HFFc6 (cell line): Measurements from ENCODE around the gene BLOC1S1. TPM values are rescaled to one million over a fixed set of nuclear protein-coding genes. Genes with fewer than 3 reads are reported as not detected.
"Not testable (repeated sequence)": the region's sequence is repeated elsewhere in the genome, so short reads cannot be mapped to it uniquely, and the experiment has no call there.

ENCODE experiments used
- DNase-seq: peaks from one replicate; pipeline ENCODE4 v3.0.0-alpha.2; 2018
- H3K27ac Mint-ChIP-seq: 2 replicates; pipeline ENCODE4 v1.8.0; 2020; ENCODE audit warnings: mild to moderate bottlenecking, mixed read lengths
- H3K27me3 Mint-ChIP-seq: 2 replicates; pipeline ENCODE4 v1.8.0; 2021; ENCODE audit warnings: mild to moderate bottlenecking, moderate library complexity, mixed read lengths; ENCODE audit not compliant: insufficient read depth
- H3K36me3 Mint-ChIP-seq: 2 replicates; pipeline ENCODE4 v1.8.0; 2021; ENCODE audit warnings: low read depth, mixed read lengths
- H3K4me1 Mint-ChIP-seq: 2 replicates; pipeline ENCODE4 v1.8.0; 2020; ENCODE audit warnings: low read depth, mixed read lengths
- H3K4me3 Mint-ChIP-seq: 2 replicates; pipeline ENCODE4 v1.8.0; 2020; ENCODE audit warnings: mild to moderate bottlenecking, moderate library complexity, mixed read lengths
- H3K9me3 Mint-ChIP-seq: 2 replicates; pipeline ENCODE4 v1.8.0; 2020; ENCODE audit warnings: mild to moderate bottlenecking, mixed read lengths
- CTCF ChIP-seq: fragments of 200-600 bp; sonication (generic); IDR thresholded peaks from 2 replicates; pipeline ENCODE4 v1.5.0; 2021; ENCODE audit warnings: antibody characterized with exemption, mild to moderate bottlenecking
- total RNA-seq, 6 experiments: library from RNA; stranded (reverse); fragmentation: NEBNext Ultra II Directional; extraction: Animal tissue kit (Norgen Biotek cat#: 25700); gene quantifications; 2 replicates in 1 of 6; 3 replicates in 5 of 6; pipeline ENCODE4 v1.2.3, GENCODE V29; 2021

The BLOC1S1 gene
- total RNA-seq, 6 experiments from 2014 or later, result 87.4 to 113 (median 104) TPM

GRCh38 chr12:55746174-55746912 is 30.5 kb downstream of the BLOC1S1 start:
- peak overlapping the region; percentile 22 for H3K27ac Mint-ChIP-seq
- no peak for DNase-seq
- peak overlapping the region; percentile 24; the same call in 1 of the 2 replicates for H3K4me3 Mint-ChIP-seq
- TF ChIP-seq CTCF, result no peak
- H3K27me3 Mint-ChIP-seq, result no peaks in the 10 kb centered on the region; the same call in none of the 2 replicates
- no peaks in the 10 kb centered on the region for H3K9me3 Mint-ChIP-seq
- peaks cover 46% of the 10 kb centered on the region for H3K4me1 Mint-ChIP-seq
- H3K36me3 Mint-ChIP-seq, result no peaks in the 10 kb centered on the region

GRCh38 chr12:55746913-55747231 is 31.0 kb downstream of the BLOC1S1 start:
- H3K9me3 Mint-ChIP-seq, result no peaks in the 10 kb centered on the region
- no peak overlapping the region for H3K4me3 Mint-ChIP-seq
- H3K27me3 Mint-ChIP-seq, result peaks cover under 1% of the 10 kb centered on the region
- DNase-seq, result no peak
- peaks cover 43% of the 10 kb centered on the region for H3K4me1 Mint-ChIP-seq
- no peaks in the 10 kb centered on the region for H3K36me3 Mint-ChIP-seq
- no peak for TF ChIP-seq CTCF
- peak overlapping the region; percentile 22; the same call in 1 of the 2 replicates for H3K27ac Mint-ChIP-seq

GRCh38 chr12:55748230-55748993 is 32.6 kb downstream of the BLOC1S1 start:
- 0 out of 2 replicates have a peak, but pooled peaks cover 8% of the 10 kb centered on the region for H3K36me3 Mint-ChIP-seq
- no peak overlapping the region for H3K27ac Mint-ChIP-seq

GRCh38 chr12:55755246-55755645 is 39.4 kb downstream of the BLOC1S1 start:
- H3K27ac Mint-ChIP-seq, result peak overlapping the region; percentile 40; the same call in 1 of the 2 replicates
- no peak overlapping the region for H3K4me3 Mint-ChIP-seq
- peaks cover 7% of the 10 kb centered on the region for H3K27me3 Mint-ChIP-seq
- peaks cover 22% of the 10 kb centered on the region for H3K4me1 Mint-ChIP-seq
- no peak for DNase-seq
- no peak for TF ChIP-seq CTCF
- H3K9me3 Mint-ChIP-seq, result no peaks in the 10 kb centered on the region
- peaks cover 37% of the 10 kb centered on the region for H3K36me3 Mint-ChIP-seq

More at GRCh38 chr12:55748230-55748993, 32.6 kb downstream of the BLOC1S1 start:
- Mint-ChIP-seq H3K4me1 (peaks cover 32% of the 10 kb centered on the region), H3K9me3 (no peaks in the 10 kb centered on the region), H3K27me3 (peaks cover 2% of the 10 kb centered on the region), H3K4me3 (no peak overlapping the region)
- DNase-seq, result no peak
- no peak for TF ChIP-seq CTCF

GRCh38 chr12:55757701-55758100 is 41.9 kb downstream of the BLOC1S1 start:
- Mint-ChIP-seq H3K4me3 (no peak overlapping the region), H3K36me3 (peaks cover 45% of the 10 kb centered on the region), H3K9me3 (no peaks in the 10 kb centered on the region), H3K4me1 (peaks cover 22% of the 10 kb centered on the region), H3K27me3 (peaks cover 5% of the 10 kb centered on the region; the same call in 1 of the 2 replicates), H3K27ac (peak overlapping the region; percentile 43)
- no peak for DNase-seq
- TF ChIP-seq CTCF, result no peak

GRCh38 chr12:55758575-55758974 is 42.7 kb downstream of the BLOC1S1 start:
- peaks cover 22% of the 10 kb centered on the region for H3K4me1 Mint-ChIP-seq
- not testable (repeated sequence) for H3K4me3 Mint-ChIP-seq, H3K27ac Mint-ChIP-seq, DNase-seq, H3K27me3 Mint-ChIP-seq, H3K9me3 Mint-ChIP-seq
- H3K36me3 Mint-ChIP-seq, result peaks cover 40% of the 10 kb centered on the region
